Fibroblast of skin of left quadriceps (primary cell): ENCODE results near the gene PPP6R3.

Experiments used
- DNase-seq, 2 experiments: peaks; one replicate each; pipeline ENCODE4 v3.0.0-alpha.2; 2013; ENCODE audit warnings: low read depth in 2 of 2

PPP6R3 gene

GRCh38 chr11:68651208-68651984, 190.8 kb downstream of the PPP6R3 start:
- DNase-seq = no peak

- no peak for DNase-seq
Observed at GRCh38 chr11:68651985-68652682, 191.6 kb downstream of the PPP6R3 start.

- DNase-seq = no peak
Observed at GRCh38 chr11:68652683-68653156, 192.2 kb downstream of the PPP6R3 start.

DNA sequence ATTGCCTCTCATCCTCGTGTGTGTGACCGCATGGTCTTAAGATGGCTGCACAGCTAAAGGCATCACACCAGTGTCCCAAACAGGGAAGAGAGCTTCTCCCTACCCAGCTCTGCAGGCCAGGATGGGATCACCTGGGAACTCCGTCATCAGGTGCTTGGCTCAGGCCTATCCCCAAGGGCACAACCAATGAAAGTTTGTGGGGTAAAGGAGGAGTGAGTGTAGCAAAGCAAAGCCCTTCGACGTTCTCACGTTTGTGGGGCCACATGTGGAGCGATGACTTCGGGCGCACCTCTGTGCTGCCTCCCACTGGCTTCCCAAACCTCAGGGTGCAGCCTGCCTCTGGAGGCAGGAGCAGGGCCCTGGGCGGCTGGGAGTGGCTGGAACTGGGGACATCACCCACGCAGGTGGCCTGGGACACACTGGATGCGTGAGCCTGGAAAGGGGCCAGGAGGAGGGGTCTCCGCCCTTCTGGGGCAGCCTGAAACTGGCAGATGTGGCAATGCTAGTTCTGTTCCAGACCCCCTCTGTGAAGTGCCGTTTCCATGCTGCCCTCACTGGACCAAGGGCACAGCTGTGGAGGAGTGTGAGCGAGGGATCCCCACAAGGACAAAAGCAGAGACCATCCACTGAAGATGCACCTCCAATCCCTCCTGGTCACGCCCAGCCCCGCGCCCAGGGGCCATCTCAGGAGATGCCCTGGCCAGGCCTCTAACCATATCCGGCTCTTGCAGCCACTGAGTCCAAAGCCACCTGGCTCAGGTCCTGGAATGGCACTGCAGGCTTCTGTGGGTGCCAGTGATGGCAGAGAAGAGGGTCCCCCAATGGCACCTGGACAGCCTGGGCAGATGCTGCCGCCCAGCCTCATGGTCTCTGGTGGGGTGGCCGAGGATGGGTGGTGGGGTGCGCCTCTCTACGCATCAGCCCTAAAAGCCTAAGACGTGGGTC, 193.2 kb downstream of the PPP6R3 start:
- no peak for DNase-seq

GRCh38 chr11:68654978-68655377, 194.4 kb downstream of the PPP6R3 start:
- DNase-seq = no peak

DNA sequence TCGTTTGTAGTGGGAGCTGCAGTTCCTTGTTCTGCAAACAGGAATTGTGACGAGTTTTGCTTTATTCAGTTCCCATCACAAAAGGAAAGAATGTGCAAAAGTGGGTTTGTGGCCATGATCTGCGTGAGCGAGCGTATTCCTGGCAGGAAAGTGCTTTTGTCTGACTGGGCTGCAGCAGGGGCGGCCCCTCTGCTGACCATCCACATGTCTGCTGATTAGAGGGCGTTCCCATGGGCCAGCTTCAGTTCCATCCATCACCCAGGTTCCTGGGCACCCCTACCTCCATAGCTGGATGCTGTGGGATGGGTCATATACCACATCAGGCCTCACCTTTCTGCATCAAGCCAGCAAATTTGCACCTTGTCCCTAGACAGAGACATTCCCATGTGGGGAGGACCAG, 194.9 kb downstream of the PPP6R3 start:
- no peak for DNase-seq

GRCh38 chr11:68655806-68656205, 195.3 kb downstream of the PPP6R3 start:
- DNase-seq = no peak

DNA sequence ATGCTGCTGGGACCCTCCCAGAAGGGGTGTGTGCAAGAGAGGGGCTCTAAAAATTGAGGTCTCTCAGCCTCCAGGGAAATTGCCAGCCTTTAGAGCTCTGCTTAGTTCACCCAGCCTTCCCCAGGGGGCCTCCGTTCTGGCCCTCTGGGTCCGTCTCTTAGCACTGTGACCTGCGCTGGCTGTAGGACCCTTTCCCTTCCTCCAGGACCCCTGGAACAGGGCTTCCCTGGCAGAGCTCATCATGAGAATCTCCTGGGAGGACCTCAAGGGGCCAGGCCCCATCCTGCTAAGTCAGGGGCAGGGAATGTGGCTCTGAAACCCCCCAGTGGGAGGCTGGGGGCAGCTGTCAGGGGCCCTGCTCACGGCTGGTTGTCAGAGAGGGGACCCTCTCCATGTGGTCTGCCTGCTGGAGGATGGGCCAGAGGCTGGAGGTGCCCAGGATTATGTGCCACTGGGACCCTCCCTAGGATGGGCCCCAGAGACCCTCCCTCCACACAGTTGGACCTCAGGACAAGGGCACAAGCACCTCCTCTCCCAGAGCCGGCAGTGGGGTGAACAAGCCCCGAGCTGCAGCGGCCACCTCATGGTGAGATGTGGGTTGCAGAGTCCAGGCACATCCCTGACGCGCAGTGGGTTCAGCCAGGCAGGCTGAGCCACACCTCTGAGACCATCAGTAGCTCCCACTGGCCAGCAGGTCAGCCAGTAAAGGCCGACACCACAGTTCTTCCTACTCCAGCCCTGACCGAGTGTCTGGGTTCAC, 196.6 kb downstream of the PPP6R3 start:
- no peak for DNase-seq

DNA sequence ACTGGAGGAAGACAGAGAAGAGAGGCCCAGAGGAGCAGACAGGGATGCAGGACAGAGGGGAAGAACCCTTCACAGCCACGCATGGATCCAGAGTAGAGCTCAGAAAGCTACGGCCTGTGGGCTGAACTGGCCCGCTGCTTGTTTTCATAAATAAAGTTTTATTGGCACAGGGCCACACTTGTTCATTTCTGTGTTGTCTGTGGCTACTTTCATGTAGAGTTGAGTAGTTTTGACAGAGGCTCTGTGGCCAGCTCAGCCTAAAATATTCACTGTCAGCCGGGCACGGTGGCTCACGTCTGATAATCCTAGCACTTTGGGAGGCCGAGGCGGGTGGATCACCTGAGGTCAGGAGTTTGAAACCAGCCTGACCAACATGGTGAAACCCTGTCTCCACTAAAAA, 197.5 kb downstream of the PPP6R3 start:
- no peak for DNase-seq

GRCh38 chr11:68658661-68659060, 198.1 kb downstream of the PPP6R3 start:
- DNase-seq = no peak

DNA sequence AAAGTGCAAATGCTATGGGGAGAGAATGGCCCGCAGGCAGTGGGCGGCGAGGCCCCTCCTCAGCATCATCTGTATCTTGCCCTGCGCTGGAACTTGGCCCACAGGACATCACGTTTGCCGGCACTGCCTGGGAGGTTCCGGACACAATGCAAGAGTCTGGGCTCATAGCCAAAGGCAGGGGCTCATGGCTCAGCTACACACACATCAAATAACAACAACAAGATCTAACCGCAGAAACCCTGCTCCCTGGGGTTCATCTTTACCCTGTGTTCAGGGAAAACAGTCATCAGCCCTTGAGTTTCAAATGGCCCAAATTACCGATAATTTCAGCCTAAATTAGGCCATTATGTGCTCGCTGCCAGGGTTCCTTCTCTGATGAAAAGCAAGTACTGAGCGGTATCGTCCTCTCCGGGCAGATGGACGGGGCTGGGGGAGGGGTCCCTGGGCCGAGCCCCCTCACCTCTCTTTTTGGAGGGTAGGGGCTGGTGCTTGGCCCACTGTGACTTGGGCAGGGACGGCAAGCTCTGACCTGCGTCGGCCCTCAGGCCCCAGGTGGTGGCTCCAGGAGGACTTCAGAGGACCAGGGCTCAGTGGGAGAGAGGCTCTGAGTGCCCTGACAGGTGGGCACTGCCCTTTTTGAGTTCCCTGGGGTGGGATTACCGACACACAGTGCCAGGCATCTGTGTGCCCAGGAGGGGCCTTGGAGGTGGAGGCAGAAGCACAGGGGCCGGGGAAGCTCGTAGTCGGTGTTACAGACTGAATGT, 198.8 kb downstream of the PPP6R3 start:
- peak; percentile 90 to 91 for DNase-seq

- no peak for DNase-seq
Observed at GRCh38 chr11:68660066-68660810, 199.7 kb downstream of the PPP6R3 start.

- no peak for DNase-seq
Observed at GRCh38 chr11:68661014-68661413, 200.5 kb downstream of the PPP6R3 start.

- DNase-seq = no peak
Observed at GRCh38 chr11:68661697-68662603, 201.4 kb downstream of the PPP6R3 start.

GRCh38 chr11:68663482-68664010, 203.0 kb downstream of the PPP6R3 start:
- no peak for DNase-seq

GRCh38 chr11:68664141-68664540, 203.6 kb downstream of the PPP6R3 start:
- DNase-seq = no peak

GRCh38 chr11:68664906-68665305, 204.4 kb downstream of the PPP6R3 start:
- DNase-seq = no peak
